Keratinocyte (primary cell): ENCODE data around the gene POU3F1.

ENCODE experiments used
- EZH2 ChIP-seq: IDR thresholded peaks from one replicate; pipeline ENCODE4 v1.6.1; 2012; ENCODE audit warnings: inconsistent platforms, mild to moderate bottlenecking, low read length, moderate library complexity
- TF ChIP-seq, protein P1 (sequence below), 3 experiments: IDR thresholded peaks in 1 of 3; conservative IDR thresholded peaks in 1 of 3; optimal IDR thresholded peaks in 1 of 3; 2 replicates in 2 of 3; 3 replicates in 1 of 3; pipeline versions ENCODE3 to v1.5.1; 2011; ENCODE audit warnings: low read length in 3 of 3, mild to moderate bottlenecking in 3 of 3, moderate library complexity in 2 of 3, control low read depth in 1 of 3, inconsistent platforms in 1 of 3; ENCODE audit not compliant: insufficient read depth in 2 of 3; ENCODE audit errors: extremely low read depth in 1 of 3

GRCh38 chr1:38015978-38016725 lies 30.4 kb downstream of the POU3F1 start:
- TF ChIP-seq, protein P1, sequence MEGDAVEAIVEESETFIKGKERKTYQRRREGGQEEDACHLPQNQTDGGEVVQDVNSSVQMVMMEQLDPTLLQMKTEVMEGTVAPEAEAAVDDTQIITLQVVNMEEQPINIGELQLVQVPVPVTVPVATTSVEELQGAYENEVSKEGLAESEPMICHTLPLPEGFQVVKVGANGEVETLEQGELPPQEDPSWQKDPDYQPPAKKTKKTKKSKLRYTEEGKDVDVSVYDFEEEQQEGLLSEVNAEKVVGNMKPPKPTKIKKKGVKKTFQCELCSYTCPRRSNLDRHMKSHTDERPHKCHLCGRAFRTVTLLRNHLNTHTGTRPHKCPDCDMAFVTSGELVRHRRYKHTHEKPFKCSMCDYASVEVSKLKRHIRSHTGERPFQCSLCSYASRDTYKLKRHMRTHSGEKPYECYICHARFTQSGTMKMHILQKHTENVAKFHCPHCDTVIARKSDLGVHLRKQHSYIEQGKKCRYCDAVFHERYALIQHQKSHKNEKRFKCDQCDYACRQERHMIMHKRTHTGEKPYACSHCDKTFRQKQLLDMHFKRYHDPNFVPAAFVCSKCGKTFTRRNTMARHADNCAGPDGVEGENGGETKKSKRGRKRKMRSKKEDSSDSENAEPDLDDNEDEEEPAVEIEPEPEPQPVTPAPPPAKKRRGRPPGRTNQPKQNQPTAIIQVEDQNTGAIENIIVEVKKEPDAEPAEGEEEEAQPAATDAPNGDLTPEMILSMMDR (optimal IDR thresholded peaks at IDR 0.05 in 1 of 3, IDR thresholded peaks at IDR 0.05 in 1 of 3, conservative IDR thresholded peaks at IDR 0.05 in 1 of 3; ENCODE audit: extremely low read depth in 1 of 3, insufficient read depth in 2 of 3, low read length in 3 of 3): no peak
- no peak for TF ChIP-seq EZH2
